Measurements from ENCODE around the gene TP63. TPM values are rescaled to one million over a fixed set of nuclear protein-coding genes. Genes with fewer than 3 reads are reported as not detected.

TP63 gene
- total and polyA plus RNA-seq, 2 donors (not counting 3 experiments of a cell fraction or from before 2014, with no cell fraction given), result not detected

DNA sequence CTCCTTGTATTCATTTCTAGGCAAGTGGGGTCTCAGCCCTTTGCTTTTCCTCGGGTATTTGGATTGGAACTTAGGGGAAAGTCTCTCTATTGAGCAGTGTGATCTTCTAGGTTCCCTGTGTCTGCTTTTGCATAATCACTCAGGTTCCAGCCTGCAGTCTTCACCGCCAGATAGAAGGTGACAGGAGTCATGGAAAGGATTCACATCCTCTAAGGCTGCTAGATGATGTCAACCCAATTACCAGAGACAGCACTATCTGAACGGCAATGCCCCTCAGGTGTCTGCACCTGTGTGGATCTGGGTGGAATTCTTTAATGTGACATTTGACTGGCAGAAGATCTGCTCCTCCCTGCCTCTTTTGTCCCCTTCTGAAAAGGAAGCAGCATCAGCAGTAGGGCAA lies 311.8 kb downstream of the TP63 start:
- FAIRE-seq (no peak), DNase-seq (ENCODE audit: low read depth, low spot score) (no peak)
- H3K9me1 ChIP-seq (replicated peaks; ENCODE audit: control insufficient read depth, extremely low read depth, insufficient read depth, low read length), result no peaks in the 10 kb centered on the region
- TF ChIP-seq GATA2 (IDR thresholded peaks at IDR 0.05; ENCODE audit: insufficient read depth, insufficient read length, low read depth, low read length) (no peak), CTCF (IDR thresholded peaks at IDR 0.05; ENCODE audit: extremely low read depth in 1 of 2, insufficient read depth in 1 of 2, low read depth in 1 of 2, low read length in 2 of 2) (no peak), POLR2AphosphoS5 (IDR thresholded peaks at IDR 0.05; ENCODE audit: insufficient read depth, low read depth, low read length) (no peak), JUN (IDR thresholded peaks at IDR 0.05; ENCODE audit: borderline replicate concordance, insufficient read depth, insufficient read length, low read depth) (no peak), POLR2A (IDR thresholded peaks at IDR 0.05; ENCODE audit: low read depth, low read length) (no peak), MYC (IDR thresholded peaks at IDR 0.05; ENCODE audit: low read depth, low read length) (no peak), MAX (IDR thresholded peaks at IDR 0.05; ENCODE audit: insufficient read depth, insufficient read length) (no peak), FOS (IDR thresholded peaks at IDR 0.05; ENCODE audit: borderline replicate concordance, insufficient read depth, low read length) (no peak), EZH2 (IDR thresholded peaks at IDR 0.05; ENCODE audit: borderline replicate concordance, low read depth, low read length, severe bottlenecking) (no peak)
- no peak overlapping the region for H3K4me2 ChIP-seq (ENCODE audit: insufficient read depth, low read length)
- H3K9me3 ChIP-seq (replicated peaks; ENCODE audit: control insufficient read depth, insufficient read depth, low read length), result no peaks in the 10 kb centered on the region
- H3K79me2 ChIP-seq (ENCODE audit: control insufficient read depth, insufficient read depth, low read length), result no peaks in the 10 kb centered on the region
- intact Hi-C loops (cut with micrococcal nuclease) (no loop called here), dilution Hi-C loops (cut with MboI; ENCODE audit: extremely low pct_ligation_motif_present, low sequenced_read_pairs) (no loop called here)
- no peak overlapping the region for H2AFZ ChIP-seq (ENCODE audit: low read depth, low read length)
- no peak overlapping the region for H3K27ac ChIP-seq (ENCODE audit: insufficient read depth, low read depth, low read length)
- no peak overlapping the region for H3K9ac ChIP-seq (replicated peaks; ENCODE audit: extremely low read depth, insufficient read depth, low read length)
- H3K4me3 ChIP-seq (replicated peaks in 1 of 3; ENCODE audit: insufficient read depth in 1 of 3, low read depth in 1 of 3, low read length in 3 of 3), result no peak overlapping the region
- no peaks in the 10 kb centered on the region for H3K27me3 ChIP-seq (ENCODE audit: control insufficient read depth in 2 of 2, insufficient read depth in 2 of 2, low read length in 2 of 2)
- BruUV-seq (replicated peaks), result no TSS peak
- H3K36me3 ChIP-seq (ENCODE audit: control insufficient read depth in 2 of 2, extremely low read depth in 1 of 2, insufficient read depth in 2 of 2, low read length in 2 of 2), result no peaks in the 10 kb centered on the region
- POLR2A ChIA-PET, result no interaction called here
- H3K4me1 ChIP-seq (ENCODE audit: control insufficient read depth, extremely low read depth, insufficient read depth, low read length), result peaks cover 8% of the 10 kb centered on the region
- CTCF ChIA-PET, result no interaction called here
- H4K20me1 ChIP-seq (replicated peaks; ENCODE audit: control insufficient read depth, extremely low read depth, insufficient read depth, low read length), result no peaks in the 10 kb centered on the region

All from endothelial cell of umbilical vein (primary cell).